ENCODE data around the gene NR2F1. TPM values are rescaled to one million over a fixed set of nuclear protein-coding genes. Genes with fewer than 3 reads are reported as not detected.

Gene NR2F1
- total and polyA plus RNA-seq, 2 donors (not counting 1 experiment from before 2014, with no cell fraction given) = not detected

DNA sequence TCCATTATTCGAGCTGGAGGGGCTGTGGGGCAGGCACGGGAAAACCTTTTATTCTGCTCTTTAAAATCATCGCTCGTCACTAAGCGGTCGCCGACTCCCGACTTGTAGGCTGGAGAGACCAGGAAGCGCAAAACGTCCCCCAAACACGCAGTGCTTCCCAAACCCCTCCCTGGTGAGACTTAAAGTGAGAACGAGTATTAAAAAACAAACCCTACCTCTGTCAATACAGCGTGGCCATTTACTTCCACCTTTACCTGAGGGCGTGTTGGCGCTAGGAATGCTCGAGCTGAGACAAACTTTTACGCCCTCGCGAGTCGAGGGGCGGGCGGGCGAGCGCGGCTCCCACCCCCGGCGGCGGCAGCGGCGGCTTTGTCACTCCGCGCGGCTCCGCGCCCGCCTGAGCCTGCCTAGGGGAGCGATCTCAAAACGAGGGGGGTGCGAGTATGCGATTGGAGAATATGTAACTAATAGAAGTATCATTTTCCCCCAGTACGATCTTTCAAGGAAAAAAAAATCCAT lies 2.0 kb upstream of the NR2F1 start, which contains the start of gene NR2F1-AS1:
TSS of gene NR2F1-AS1 (minus strand) at position 293 of the 519 bp plus-strand sequence.
- Mint-ChIP-seq H3K4me1 (peaks cover 26% of the 10 kb centered on the region), H3K4me3 (peak within 1 kb of the TSS; percentile 77), H3K27me3 (peaks cover 46% of the 10 kb centered on the region), H3K9me3 (ENCODE audit: insufficient read depth) (no peaks in the 10 kb centered on the region), H3K27ac (peak within 1 kb of the TSS; percentile 3)
- CTCF ChIA-PET = no interaction called here
- 11% methylated on average over 27 of the region's 41 CpGs for WGBS (ENCODE audit: insufficient coverage)
- POLR2A ChIA-PET = no interaction called here
- DNase-seq (no peak), ATAC-seq (ENCODE audit: low read depth) (peak; percentile 31)
- Histone ChIP-seq H3K9me3 (ENCODE audit: control extremely low read depth in 1 of 3, control insufficient read depth in 2 of 3, insufficient read depth in 1 of 3, low read length in 2 of 3) (peaks cover 0 to 48% (median 0%) of the 10 kb centered on the region in 3 donors), H3K27ac (ENCODE audit: low read length in 2 of 2) (no peak within 1 kb of the TSS), H4K20me1 (ENCODE audit: control insufficient read depth, insufficient read depth, low read length, poor library complexity, severe bottlenecking) (no peaks in the 10 kb centered on the region), H3K79me2 (ENCODE audit: control insufficient read depth, insufficient read depth, low read length) (no peaks in the 10 kb centered on the region), H3K27me3 (replicated peaks in 1 of 4; ENCODE audit: control extremely low read depth in 1 of 4, control insufficient read depth in 3 of 4, insufficient read depth in 4 of 4, low read length in 3 of 4) (peaks cover 3 to 82% (median 68%) of the 10 kb centered on the region in 4 experiments), H2AFZ (ENCODE audit: insufficient read depth, low read depth, low read length, poor library complexity, severe bottlenecking) (peak within 1 kb of the TSS; percentile 72), H3K4me1 (ENCODE audit: control insufficient read depth in 2 of 2, insufficient read depth in 2 of 2, low read length in 2 of 2) (peaks cover 49 to 65% of the 10 kb centered on the region in 2 donors), H3K9ac (ENCODE audit: low read length) (peak within 1 kb of the TSS; percentile 65), H3K4me3 (ENCODE audit: control extremely low read depth in 1 of 5, extremely low read depth in 1 of 5, insufficient read depth in 1 of 5, low read depth in 2 of 5, low read length in 4 of 5) (peak within 1 kb of the TSS in 4 of 5 experiments; percentile 21 to 61 (median 36)), H3K4me2 (replicated peaks; ENCODE audit: low read depth, low read length, poor library complexity, severe bottlenecking) (peak within 1 kb of the TSS; percentile 87), H3K36me3 (replicated peaks in 1 of 2; ENCODE audit: control extremely low read depth in 1 of 2, control insufficient read depth in 1 of 2, extremely low read depth in 1 of 2, insufficient read depth in 2 of 2, low read length in 1 of 2) (no peaks in the 10 kb centered on the region)
- intact Hi-C loops (cut with micrococcal nuclease) = loop anchor here (1.0 kb wide), 1 partner anchor 334 kb away; no protein-coding TSS in a partner anchor
- TF ChIP-seq, protein P1, sequence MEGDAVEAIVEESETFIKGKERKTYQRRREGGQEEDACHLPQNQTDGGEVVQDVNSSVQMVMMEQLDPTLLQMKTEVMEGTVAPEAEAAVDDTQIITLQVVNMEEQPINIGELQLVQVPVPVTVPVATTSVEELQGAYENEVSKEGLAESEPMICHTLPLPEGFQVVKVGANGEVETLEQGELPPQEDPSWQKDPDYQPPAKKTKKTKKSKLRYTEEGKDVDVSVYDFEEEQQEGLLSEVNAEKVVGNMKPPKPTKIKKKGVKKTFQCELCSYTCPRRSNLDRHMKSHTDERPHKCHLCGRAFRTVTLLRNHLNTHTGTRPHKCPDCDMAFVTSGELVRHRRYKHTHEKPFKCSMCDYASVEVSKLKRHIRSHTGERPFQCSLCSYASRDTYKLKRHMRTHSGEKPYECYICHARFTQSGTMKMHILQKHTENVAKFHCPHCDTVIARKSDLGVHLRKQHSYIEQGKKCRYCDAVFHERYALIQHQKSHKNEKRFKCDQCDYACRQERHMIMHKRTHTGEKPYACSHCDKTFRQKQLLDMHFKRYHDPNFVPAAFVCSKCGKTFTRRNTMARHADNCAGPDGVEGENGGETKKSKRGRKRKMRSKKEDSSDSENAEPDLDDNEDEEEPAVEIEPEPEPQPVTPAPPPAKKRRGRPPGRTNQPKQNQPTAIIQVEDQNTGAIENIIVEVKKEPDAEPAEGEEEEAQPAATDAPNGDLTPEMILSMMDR (IDR thresholded peaks at IDR 0.05) = no peak
- TF ChIP-seq EZH2 (IDR thresholded peaks at IDR 0.05; ENCODE audit: borderline replicate concordance, insufficient read depth, low read depth, low read length, poor library complexity, severe bottlenecking) = no peak

DNA sequence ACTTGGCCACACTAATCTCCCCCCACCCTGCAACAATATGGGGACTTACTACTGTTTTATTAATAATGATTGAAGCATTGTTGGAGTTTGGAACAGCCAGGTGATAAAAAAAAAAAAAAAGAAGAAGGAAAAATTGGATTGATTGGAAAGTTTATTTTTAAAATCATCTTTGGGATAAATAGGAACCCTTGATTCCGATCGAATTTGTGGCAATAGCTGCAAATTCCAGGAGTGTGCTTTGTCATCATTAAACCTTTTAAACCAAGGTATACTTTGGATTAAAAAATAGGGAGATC lies 907 bp upstream of the NR2F1 start:
- DNase-seq = no peak
- Histone ChIP-seq H2AFZ (ENCODE audit: insufficient read depth, low read depth, low read length, poor library complexity, severe bottlenecking) (no peak overlapping the region), H3K36me3 (replicated peaks in 1 of 2; ENCODE audit: control extremely low read depth in 1 of 2, control insufficient read depth in 1 of 2, extremely low read depth in 1 of 2, insufficient read depth in 2 of 2, low read length in 1 of 2) (no peaks in the 10 kb centered on the region), H3K9ac (ENCODE audit: low read length) (no peak overlapping the region), H3K9me3 (ENCODE audit: control extremely low read depth in 1 of 3, control insufficient read depth in 2 of 3, insufficient read depth in 1 of 3, low read length in 2 of 3) (peaks cover 0 to 49% (median 0%) of the 10 kb centered on the region in 3 donors), H3K4me2 (replicated peaks; ENCODE audit: low read depth, low read length, poor library complexity, severe bottlenecking) (peak overlapping the region; percentile 87), H4K20me1 (ENCODE audit: control insufficient read depth, insufficient read depth, low read length, poor library complexity, severe bottlenecking) (no peaks in the 10 kb centered on the region), H3K4me1 (ENCODE audit: control insufficient read depth in 2 of 2, insufficient read depth in 2 of 2, low read length in 2 of 2) (peaks cover 49 to 66% of the 10 kb centered on the region in 2 donors), H3K4me3 (ENCODE audit: control extremely low read depth in 1 of 5, extremely low read depth in 1 of 5, insufficient read depth in 1 of 5, low read depth in 2 of 5, low read length in 4 of 5) (no peak overlapping the region), H3K27me3 (replicated peaks in 1 of 4; ENCODE audit: control extremely low read depth in 1 of 4, control insufficient read depth in 3 of 4, insufficient read depth in 4 of 4, low read length in 3 of 4) (peaks cover 3 to 84% (median 71%) of the 10 kb centered on the region in 4 experiments), H3K79me2 (ENCODE audit: control insufficient read depth, insufficient read depth, low read length) (no peaks in the 10 kb centered on the region), H3K27ac (ENCODE audit: low read length in 2 of 2) (no peak overlapping the region)
- CTCF ChIA-PET = interaction anchor here (0.7 to 1.6 kb wide), 2 partner anchors 9 to 29 kb away, joined by 3 to 4 read pairs; no protein-coding TSS in a partner anchor
- POLR2A ChIA-PET = no interaction called here
- H3K4me3 Mint-ChIP-seq = no peak overlapping the region
- intact Hi-C loops (cut with micrococcal nuclease) = no loop called here
- ATAC-seq (ENCODE audit: low read depth) = no peak
- TF ChIP-seq, protein P1 (IDR thresholded peaks at IDR 0.05) = no peak
- TF ChIP-seq EZH2 (IDR thresholded peaks at IDR 0.05; ENCODE audit: borderline replicate concordance, insufficient read depth, low read depth, low read length, poor library complexity, severe bottlenecking) = no peak
- H3K4me1 Mint-ChIP-seq = peaks cover 28% of the 10 kb centered on the region
- WGBS (ENCODE audit: insufficient coverage) = no CpG with 5 or more reads among the region's 2 CpGs
- no peaks in the 10 kb centered on the region for H3K9me3 Mint-ChIP-seq (ENCODE audit: insufficient read depth)
- H3K27ac Mint-ChIP-seq = no peak overlapping the region
- H3K27me3 Mint-ChIP-seq = peaks cover 41% of the 10 kb centered on the region
